Erythroblast (primary cell): Measurements from ENCODE around the gene PIP4K2B.

Experiments
- GATA1 ChIP-seq: IDR thresholded peaks from 2 replicates; pipeline ENCODE4 v1.6.1; 2011; ENCODE audit warnings: low read depth, mild to moderate bottlenecking, control low read depth, low read length, moderate library complexity
- POLR2A ChIP-seq: IDR thresholded peaks from 2 replicates; pipeline ENCODE4 v1.6.1; 2011; ENCODE audit warnings: mild to moderate bottlenecking, low read length

GRCh38 chr17:38746849-38747462 lies 52.4 kb downstream of the PIP4K2B start:
- no peak for TF ChIP-seq POLR2A
- no peak for TF ChIP-seq GATA1
